ENCODE results near the gene FAM110D.

The FAM110D gene

DNA sequence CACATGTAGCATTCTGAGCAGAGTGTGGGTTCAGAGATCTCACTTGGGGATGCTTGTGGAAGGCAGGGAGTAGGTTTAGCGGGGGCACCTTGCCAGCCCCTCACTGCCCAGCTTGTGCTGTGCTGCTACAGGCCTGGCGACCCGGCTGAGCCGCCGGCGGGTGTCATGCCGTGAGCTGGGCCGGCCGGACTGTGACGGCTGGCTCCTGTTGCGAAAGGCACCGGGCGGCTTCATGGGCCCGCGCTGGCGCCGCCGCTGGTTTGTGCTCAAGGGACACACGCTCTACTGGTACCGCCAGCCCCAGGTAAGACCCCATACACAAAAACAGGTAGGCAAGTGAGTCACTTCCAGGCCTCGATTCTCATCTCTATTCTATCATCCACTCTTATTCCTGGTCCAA lies 26.0 kb downstream of the FAM110D start:
- TF ChIP-seq, protein P1, sequence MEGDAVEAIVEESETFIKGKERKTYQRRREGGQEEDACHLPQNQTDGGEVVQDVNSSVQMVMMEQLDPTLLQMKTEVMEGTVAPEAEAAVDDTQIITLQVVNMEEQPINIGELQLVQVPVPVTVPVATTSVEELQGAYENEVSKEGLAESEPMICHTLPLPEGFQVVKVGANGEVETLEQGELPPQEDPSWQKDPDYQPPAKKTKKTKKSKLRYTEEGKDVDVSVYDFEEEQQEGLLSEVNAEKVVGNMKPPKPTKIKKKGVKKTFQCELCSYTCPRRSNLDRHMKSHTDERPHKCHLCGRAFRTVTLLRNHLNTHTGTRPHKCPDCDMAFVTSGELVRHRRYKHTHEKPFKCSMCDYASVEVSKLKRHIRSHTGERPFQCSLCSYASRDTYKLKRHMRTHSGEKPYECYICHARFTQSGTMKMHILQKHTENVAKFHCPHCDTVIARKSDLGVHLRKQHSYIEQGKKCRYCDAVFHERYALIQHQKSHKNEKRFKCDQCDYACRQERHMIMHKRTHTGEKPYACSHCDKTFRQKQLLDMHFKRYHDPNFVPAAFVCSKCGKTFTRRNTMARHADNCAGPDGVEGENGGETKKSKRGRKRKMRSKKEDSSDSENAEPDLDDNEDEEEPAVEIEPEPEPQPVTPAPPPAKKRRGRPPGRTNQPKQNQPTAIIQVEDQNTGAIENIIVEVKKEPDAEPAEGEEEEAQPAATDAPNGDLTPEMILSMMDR (IDR thresholded peaks at IDR 0.05) = no peak
- Histone ChIP-seq H3K9me3 (no peaks in the 10 kb centered on the region), H3K36me3 (no peaks in the 10 kb centered on the region), H3K27ac (no peak overlapping the region), H3K27me3 (no peaks in the 10 kb centered on the region), H3K4me1 (ENCODE audit: control insufficient read depth in 1 of 2, insufficient read depth in 1 of 2, low read depth in 1 of 2, low read length in 1 of 2) (no peaks in the 10 kb centered on the region), H3K4me3 (ENCODE audit: low read depth in 1 of 2, low read length in 1 of 2) (no peak overlapping the region)

DNA sequence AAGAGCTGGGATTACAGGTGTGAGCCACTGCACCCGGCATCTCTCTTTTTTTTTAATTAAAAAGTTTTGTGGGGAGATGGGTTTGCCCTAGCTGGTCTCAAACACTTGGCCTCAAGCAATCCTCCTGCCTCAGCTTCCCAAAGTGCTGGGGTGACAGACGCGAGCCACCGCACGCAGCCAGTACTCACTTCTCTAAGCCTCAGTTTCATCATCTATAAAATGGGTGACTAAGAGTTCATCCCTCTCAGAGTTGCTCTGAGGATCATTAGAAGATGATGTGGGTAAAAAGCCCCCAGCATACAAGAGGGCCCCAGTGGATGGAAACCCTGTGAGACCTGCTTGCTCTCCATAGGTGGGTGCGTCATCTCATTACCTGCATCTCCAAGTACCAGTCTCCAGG lies 29.0 kb downstream of the FAM110D start:
- no peaks in the 10 kb centered on the region for H3K36me3 ChIP-seq
- no peak overlapping the region for H3K27ac ChIP-seq
- H3K9me3 ChIP-seq = no peaks in the 10 kb centered on the region
- no peaks in the 10 kb centered on the region for H3K27me3 ChIP-seq
- no peak overlapping the region for H3K4me3 ChIP-seq (ENCODE audit: low read depth in 1 of 2, low read length in 1 of 2)
- H3K4me1 ChIP-seq (ENCODE audit: control insufficient read depth in 1 of 2, insufficient read depth in 1 of 2, low read depth in 1 of 2, low read length in 1 of 2) = no peaks in the 10 kb centered on the region
- TF ChIP-seq, protein P1 (IDR thresholded peaks at IDR 0.05) = no peak

- no peak overlapping the region for H3K4me3 ChIP-seq (ENCODE audit: low read depth in 1 of 2, low read length in 1 of 2)
- no peaks in the 10 kb centered on the region for H3K36me3 ChIP-seq
- H3K4me1 ChIP-seq (ENCODE audit: control insufficient read depth in 1 of 2, insufficient read depth in 1 of 2, low read depth in 1 of 2, low read length in 1 of 2) = no peaks in the 10 kb centered on the region
- no peak overlapping the region for H3K27ac ChIP-seq
- H3K9me3 ChIP-seq = no peaks in the 10 kb centered on the region
- no peaks in the 10 kb centered on the region for H3K27me3 ChIP-seq
- TF ChIP-seq, protein P1 (IDR thresholded peaks at IDR 0.05) = no peak
Observed at GRCh38 chr1:26188477-26188876, 29.6 kb downstream of the FAM110D start.

DNA sequence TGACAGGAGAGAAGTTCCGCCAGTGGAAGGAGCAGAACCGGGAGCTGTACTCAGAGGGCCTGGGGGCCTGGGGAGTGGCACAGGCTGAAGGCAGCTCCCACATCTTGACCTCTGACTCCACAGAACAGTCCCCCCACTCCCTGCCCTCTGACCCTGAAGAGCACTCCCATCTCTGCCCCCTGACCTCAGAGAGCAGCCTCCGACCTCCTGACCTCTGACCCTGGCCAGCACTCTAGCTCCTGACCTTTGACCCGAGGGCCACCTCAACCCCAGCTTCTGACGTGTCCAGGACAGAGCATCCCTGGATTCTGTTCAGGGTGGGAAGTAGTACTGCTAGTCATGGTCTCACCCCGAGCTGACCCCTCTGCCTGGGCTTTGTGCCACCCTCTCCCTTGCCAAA lies 30.5 kb downstream of the FAM110D start:
- Histone ChIP-seq H3K27ac (no peak overlapping the region), H3K9me3 (no peaks in the 10 kb centered on the region), H3K4me3 (ENCODE audit: low read depth in 1 of 2, low read length in 1 of 2) (no peak overlapping the region), H3K27me3 (no peaks in the 10 kb centered on the region), H3K36me3 (no peaks in the 10 kb centered on the region), H3K4me1 (ENCODE audit: control insufficient read depth in 1 of 2, insufficient read depth in 1 of 2, low read depth in 1 of 2, low read length in 1 of 2) (no peaks in the 10 kb centered on the region)
- TF ChIP-seq, protein P1 (IDR thresholded peaks at IDR 0.05) = no peak

GRCh38 chr1:26189751-26190275 lies 30.9 kb downstream of the FAM110D start:
- Histone ChIP-seq H3K9me3 (no peaks in the 10 kb centered on the region), H3K4me1 (ENCODE audit: control insufficient read depth in 1 of 2, insufficient read depth in 1 of 2, low read depth in 1 of 2, low read length in 1 of 2) (no peaks in the 10 kb centered on the region), H3K4me3 (ENCODE audit: low read depth in 1 of 2, low read length in 1 of 2) (no peak overlapping the region), H3K36me3 (no peaks in the 10 kb centered on the region), H3K27ac (no peak overlapping the region), H3K27me3 (no peaks in the 10 kb centered on the region)
- TF ChIP-seq, protein P1 (IDR thresholded peaks at IDR 0.05) = no peak

All from neutrophil (primary cell).